Measurements from ENCODE around the gene FAM25A.
"Not testable (repeated sequence)": the region's sequence is repeated elsewhere in the genome, so short reads cannot be mapped to it uniquely, and the experiment has no call there.

GRCh38 chr10:87030419-87030818 is 10.3 kb downstream of the FAM25A start:
- not testable (repeated sequence) for TF ChIP-seq SIN3A (IDR thresholded peaks at IDR 0.05; ENCODE audit: borderline replicate concordance, insufficient read depth, low read depth, low read length); CTCF (IDR thresholded peaks at IDR 0.05)
